GM19324 (cell line): Measurements from ENCODE around the gene LARGE2.

ENCODE experiments used
- ATAC-seq: cut with Tn5 transposase; IDR thresholded peaks from one replicate; pipeline ENCODE4 v1.9.1; 2021; ENCODE audit warnings: mild to moderate bottlenecking, moderate library complexity; ENCODE audit not compliant: unreplicated experiment, low FRiP score

LARGE2 gene

GRCh38 chr11:45948356-45948755, 25.9 kb downstream of the LARGE2 start:
- no peak for ATAC-seq

- ATAC-seq, result no peak
Observed at GRCh38 chr11:45949992-45950407, 27.5 kb downstream of the LARGE2 start.

- ATAC-seq, result no peak
Observed at GRCh38 chr11:45959851-45960250, 37.4 kb downstream of the LARGE2 start.

GRCh38 chr11:45960387-45961095, 38.1 kb downstream of the LARGE2 start:
- no peak for ATAC-seq

- ATAC-seq, result no peak
Observed at GRCh38 chr11:45961751-45962240, 39.3 kb downstream of the LARGE2 start.

- no peak for ATAC-seq
Observed at GRCh38 chr11:45964911-45965389, 42.5 kb downstream of the LARGE2 start.

GRCh38 chr11:45967506-45967905, 45.0 kb downstream of the LARGE2 start:
- ATAC-seq, result no peak

GRCh38 chr11:45968901-45969300, 46.4 kb downstream of the LARGE2 start:
- ATAC-seq, result no peak

GRCh38 chr11:45973601-45974000, 51.1 kb downstream of the LARGE2 start:
- no peak for ATAC-seq

- no peak for ATAC-seq
Observed at GRCh38 chr11:45974806-45975205, 52.4 kb downstream of the LARGE2 start.
